Esophagus muscularis mucosa (tissue), 4 donors: ENCODE data around the gene ZKSCAN8. TPM values are rescaled to one million over a fixed set of nuclear protein-coding genes. Genes with fewer than 3 reads are reported as not detected.

Experiments
- DNase-seq: peaks from one replicate; pipeline ENCODE4 v3.0.0-alpha.2; 2017; ENCODE audit errors: extremely low spot score
- H3K27ac ChIP-seq, 4 donors: fragments of 200-600 bp; sonication (generic); replicated peaks in 1 of 4; 1 replicate in 3 of 4; 2 replicates in 1 of 4; pipeline ENCODE4 v1.5.1; 2016 to 2019; ENCODE audit warnings: mild to moderate bottlenecking in 1 of 4
- H3K27me3 ChIP-seq, 4 donors: fragments of 200-600 bp; sonication (generic); one replicate each; pipeline versions ENCODE4 v1.5.1 to v1.6.0; 2016 to 2019
- H3K36me3 ChIP-seq, 4 donors: fragments of 200-600 bp; sonication (generic); one replicate each; pipeline ENCODE4 v1.5.1; 2016 to 2019
- H3K4me1 ChIP-seq, 4 donors: fragments of 200-600 bp; sonication (generic); one replicate each; pipeline ENCODE4 v1.5.1; 2016 to 2019
- H3K4me3 ChIP-seq, 4 donors: fragments of 200-600 bp; sonication (generic); 1 replicate in 2 of 4; 2 replicates in 2 of 4; pipeline ENCODE4 v1.5.1; 2016 to 2019; ENCODE audit warnings: mild to moderate bottlenecking in 4 of 4, moderate library complexity in 1 of 4
- H3K9me3 ChIP-seq, 4 donors: fragments of 200-600 bp; sonication (generic); 1 replicate in 3 of 4; 2 replicates in 1 of 4; pipeline ENCODE4 v1.5.1; 2016 to 2019
- EP300 ChIP-seq: sonication (generic); formaldehyde crosslinking; IDR thresholded peaks from one replicate; pipeline ENCODE4 v1.6.1; 2017; ENCODE audit warnings: antibody characterized with exemption
- POLR2A ChIP-seq: fragments of 450-650 bp; IDR thresholded peaks from one replicate; pipeline ENCODE4 v1.6.1; 2017; ENCODE audit warnings: antibody characterized with exemption, moderate library complexity, mild to moderate bottlenecking, low read depth
- POLR2AphosphoS5 ChIP-seq, 2 donors: sonication (generic); formaldehyde crosslinking; IDR thresholded peaks; one replicate each; pipeline ENCODE4 v1.6.1; 2017; ENCODE audit warnings: antibody characterized with exemption in 2 of 2
- WGBS: methylation state at CpG from one replicate; pipeline ENCODE4 v1.1.5; 2018; 5-methylcytosine and 5-hydroxymethylcytosine counted together
- intact Hi-C: fragments of 100-400 bp; cut with DNase I; formaldehyde crosslinking; loops from one replicate; pipeline ENCODE4 v1.15.1; 2023
- total RNA-seq, 4 donors: library from RNA; depleted of rRNA; stranded (reverse); fragments of >200 nt; gene quantifications; one replicate each; pipeline versions ENCODE4 v1.1.0 to v1.2.1, GENCODE V29; 2016
- TF ChIP-seq, protein P1 (sequence below), 3 experiments: fragments of 200-600 bp in 2 of 3; fragments of 450-650 bp in 1 of 3; sonication (generic) in 2 of 3; IDR thresholded peaks; one replicate each; pipeline ENCODE4 v1.5.1; 2017 to 2019; ENCODE audit warnings: antibody characterized with exemption in 3 of 3, mild to moderate bottlenecking in 2 of 3, moderate library complexity in 1 of 3

Gene ZKSCAN8
- total RNA-seq, 4 donors from 2014 or later = 18.7 to 21.7 (median 20.8) TPM

DNA sequence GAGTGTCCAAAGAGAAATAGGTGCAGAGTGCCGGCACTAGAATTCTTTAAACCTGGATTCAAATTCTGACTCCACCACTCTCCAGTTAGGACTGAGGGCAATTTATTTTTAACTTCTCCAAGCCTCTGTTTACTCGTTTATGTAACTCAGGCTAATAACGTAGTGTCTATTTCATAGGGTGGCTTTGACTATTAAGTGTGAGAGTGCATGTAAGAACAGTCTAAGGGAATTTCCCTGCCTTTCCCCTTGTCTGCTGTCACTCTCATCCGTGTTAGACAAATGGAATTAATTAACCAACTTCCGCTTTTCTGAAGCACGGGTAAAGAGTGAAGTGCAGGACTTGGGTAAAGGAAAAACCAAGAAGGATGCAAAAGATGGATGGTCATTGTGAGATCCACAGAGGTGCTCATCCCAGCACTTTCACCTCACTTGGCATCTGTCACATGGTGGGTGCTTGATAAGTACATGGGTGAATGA lies 4.1 kb upstream of the ZKSCAN8 start:
- TF ChIP-seq, protein P1, sequence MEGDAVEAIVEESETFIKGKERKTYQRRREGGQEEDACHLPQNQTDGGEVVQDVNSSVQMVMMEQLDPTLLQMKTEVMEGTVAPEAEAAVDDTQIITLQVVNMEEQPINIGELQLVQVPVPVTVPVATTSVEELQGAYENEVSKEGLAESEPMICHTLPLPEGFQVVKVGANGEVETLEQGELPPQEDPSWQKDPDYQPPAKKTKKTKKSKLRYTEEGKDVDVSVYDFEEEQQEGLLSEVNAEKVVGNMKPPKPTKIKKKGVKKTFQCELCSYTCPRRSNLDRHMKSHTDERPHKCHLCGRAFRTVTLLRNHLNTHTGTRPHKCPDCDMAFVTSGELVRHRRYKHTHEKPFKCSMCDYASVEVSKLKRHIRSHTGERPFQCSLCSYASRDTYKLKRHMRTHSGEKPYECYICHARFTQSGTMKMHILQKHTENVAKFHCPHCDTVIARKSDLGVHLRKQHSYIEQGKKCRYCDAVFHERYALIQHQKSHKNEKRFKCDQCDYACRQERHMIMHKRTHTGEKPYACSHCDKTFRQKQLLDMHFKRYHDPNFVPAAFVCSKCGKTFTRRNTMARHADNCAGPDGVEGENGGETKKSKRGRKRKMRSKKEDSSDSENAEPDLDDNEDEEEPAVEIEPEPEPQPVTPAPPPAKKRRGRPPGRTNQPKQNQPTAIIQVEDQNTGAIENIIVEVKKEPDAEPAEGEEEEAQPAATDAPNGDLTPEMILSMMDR (IDR thresholded peaks at IDR 0.05) = no peak
- no peak for TF ChIP-seq POLR2AphosphoS5 (IDR thresholded peaks at IDR 0.05)
- no peak for TF ChIP-seq EP300
- TF ChIP-seq POLR2A = no peak
- no peaks in the 10 kb centered on the region for H3K27me3 ChIP-seq
- H3K27ac ChIP-seq = peak overlapping the region; percentile 92 to 97 (median 96)
- WGBS = 2% methylated on average over 6 of the region's 6 CpGs
- peaks cover 0 to 7% (median 2%) of the 10 kb centered on the region in 4 donors for H3K36me3 ChIP-seq
- intact Hi-C loops = no loop called here
- H3K4me1 ChIP-seq = peaks cover 27 to 47% (median 41%) of the 10 kb centered on the region in 4 donors
- H3K4me3 ChIP-seq = peak overlapping the region; percentile 75 to 94 (median 86)
- no peak for DNase-seq
- H3K9me3 ChIP-seq = no peaks in the 10 kb centered on the region

DNA sequence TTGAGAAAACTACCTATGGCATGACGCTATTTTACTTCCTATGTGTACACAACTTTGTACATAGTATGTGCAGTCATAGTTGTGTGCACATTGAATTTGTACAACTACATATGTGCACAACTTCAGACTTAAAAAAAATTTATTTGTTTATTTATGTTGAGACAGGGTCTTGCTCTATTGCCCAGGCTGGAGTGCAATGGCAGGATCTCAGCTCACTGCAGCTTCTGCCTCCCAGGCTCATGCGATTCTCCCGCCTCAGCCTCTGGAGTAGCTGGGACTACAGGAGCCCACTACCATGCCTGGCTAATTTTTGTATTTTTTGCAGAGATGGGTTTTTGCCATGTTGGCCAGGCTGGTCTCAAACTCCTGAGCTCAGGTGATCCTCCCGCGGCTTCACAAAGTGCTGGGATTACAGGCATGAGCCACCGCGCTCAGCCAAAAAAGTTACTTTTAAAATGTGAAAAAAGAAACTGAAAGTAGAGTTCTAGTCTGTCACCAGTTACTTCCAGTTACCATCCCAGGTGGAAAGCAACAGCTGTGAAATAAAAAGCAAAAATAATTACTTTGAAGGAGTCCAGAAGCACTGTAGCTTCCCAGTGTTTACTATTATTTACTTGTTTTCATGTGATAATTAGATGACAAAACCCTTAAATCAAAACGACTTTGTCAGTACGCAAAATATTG lies 1.7 kb upstream of the ZKSCAN8 start:
- TF ChIP-seq EP300 = no peak
- TF ChIP-seq POLR2AphosphoS5 (IDR thresholded peaks at IDR 0.05) = no peak
- TF ChIP-seq POLR2A = no peak
- TF ChIP-seq, protein P1 (IDR thresholded peaks at IDR 0.05) = no peak
- Histone ChIP-seq H3K4me1 (peaks cover 42 to 55% (median 54%) of the 10 kb centered on the region in 4 donors), H3K4me3 (peak overlapping the region in 1 of 4 donors; percentile 29), H3K27ac (peak overlapping the region in 1 of 4 donors; percentile 9), H3K36me3 (peaks cover 0 to 11% (median 4%) of the 10 kb centered on the region in 4 donors), H3K9me3 (no peaks in the 10 kb centered on the region), H3K27me3 (no peaks in the 10 kb centered on the region)
- no peak for DNase-seq
- 77% methylated on average over 9 of the region's 9 CpGs for WGBS
- intact Hi-C loops = loop anchor here (5.0 kb wide), 3 partner anchors 87 to 217 kb away; partner anchors contain the start of genes ZSCAN26 and ZSCAN9

DNA sequence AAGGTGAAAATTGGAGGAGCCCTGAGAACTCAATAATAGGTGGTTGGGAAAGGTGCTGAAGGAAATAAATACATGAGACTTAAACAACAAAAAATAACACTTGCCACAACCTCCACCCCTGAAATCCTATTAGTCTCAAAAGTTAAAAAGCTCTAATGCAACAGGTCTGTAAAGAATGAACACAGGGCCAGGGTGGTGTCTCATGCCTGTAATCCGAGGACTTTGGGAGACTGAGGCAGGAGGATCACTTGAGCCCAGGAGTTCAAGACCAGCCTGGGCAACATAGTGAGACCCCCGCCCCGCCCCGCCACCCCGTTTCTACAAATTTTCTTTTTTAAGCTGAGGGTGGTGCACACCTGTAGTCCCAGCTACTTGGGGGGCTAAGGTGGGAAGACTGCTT lies 1.1 kb upstream of the ZKSCAN8 start:
- intact Hi-C loops = loop anchor here (5.0 kb wide), 3 partner anchors 87 to 217 kb away; partner anchors contain the start of genes ZSCAN26 and ZSCAN9
- 89% methylated on average over 5 of the region's 5 CpGs for WGBS

DNA sequence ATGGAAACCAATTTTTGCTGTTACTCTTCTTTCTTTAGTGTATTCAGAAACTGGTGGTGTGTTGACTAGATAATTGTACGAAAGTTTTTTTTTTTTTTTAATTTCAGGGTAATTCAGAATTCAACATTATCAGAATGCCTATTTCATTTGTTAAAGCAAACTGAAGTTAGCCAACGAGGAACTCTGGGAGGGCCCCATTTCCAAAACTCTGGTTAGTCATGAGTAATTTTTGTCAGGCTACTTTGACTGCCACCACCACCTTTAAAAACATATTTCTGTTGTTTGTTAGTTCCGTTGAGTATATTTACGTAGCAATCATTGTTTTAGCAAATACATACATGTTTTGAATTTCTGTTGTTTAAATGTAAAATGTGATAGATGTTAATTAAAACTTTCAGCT lies 763 bp downstream of the ZKSCAN8 start:
- H3K27ac ChIP-seq = peak overlapping the region in 3 of 4 donors; percentile 76 to 83 (median 77)
- H3K9me3 ChIP-seq = no peaks in the 10 kb centered on the region
- no peak for TF ChIP-seq POLR2A
- TF ChIP-seq, protein P1 (IDR thresholded peaks at IDR 0.05) = no peak
- no peak for TF ChIP-seq EP300
- TF ChIP-seq POLR2AphosphoS5 (IDR thresholded peaks at IDR 0.05) = no peak
- intact Hi-C loops = loop anchor here (5.0 kb wide), 3 partner anchors 85 to 215 kb away; partner anchors contain the start of genes ZSCAN26 and ZSCAN9
- H3K36me3 ChIP-seq = peaks cover 0 to 26% (median 15%) of the 10 kb centered on the region in 4 donors
- WGBS = 14% methylated on average over 4 of the region's 4 CpGs
- H3K4me1 ChIP-seq = peaks cover 35 to 47% (median 46%) of the 10 kb centered on the region in 4 donors
- no peaks in the 10 kb centered on the region for H3K27me3 ChIP-seq
- DNase-seq = no peak
- H3K4me3 ChIP-seq = peak overlapping the region; percentile 74 to 90 (median 82)

More for the DNA sequence above, 1.1 kb upstream of the ZKSCAN8 start:
- Histone ChIP-seq H3K4me1 (peaks cover 42 to 55% (median 54%) of the 10 kb centered on the region in 4 donors), H3K36me3 (peaks cover 0 to 16% (median 8%) of the 10 kb centered on the region in 4 donors), H3K4me3 (no peak overlapping the region), H3K27ac (no peak overlapping the region), H3K9me3 (no peaks in the 10 kb centered on the region), H3K27me3 (no peaks in the 10 kb centered on the region)
- no peak for DNase-seq
- TF ChIP-seq POLR2A = no peak
- TF ChIP-seq EP300 = no peak
- TF ChIP-seq, protein P1 (IDR thresholded peaks at IDR 0.05) = no peak
- no peak for TF ChIP-seq POLR2AphosphoS5 (IDR thresholded peaks at IDR 0.05)
